Activated naive CD4-positive, alpha-beta T cell treated with anti-CD3 and anti-CD28 coated beads, Interleukin-2, amount 50 U/mL, for 16 hours (primary cell): ENCODE results near the gene FADS2.
A peak's percentile ranks its signal among the peaks of the same experiment; 100 is the strongest.

Experiments used
- DNase-seq: peaks from one replicate; pipeline ENCODE4 v3.0.0-alpha.2; 2020

FADS2 gene

GRCh38 chr11:61795876-61796526 lies 32.1 kb upstream of the FADS2 start:
- no peak for DNase-seq

GRCh38 chr11:61797263-61797944 lies 30.7 kb upstream of the FADS2 start:
- peak; percentile 67 for DNase-seq

- DNase-seq = no peak
Observed at GRCh38 chr11:61799665-61800284, 28.3 kb upstream of the FADS2 start.

- DNase-seq = no peak
Observed at GRCh38 chr11:61800331-61801281, 27.5 kb upstream of the FADS2 start.

- no peak for DNase-seq
Observed at GRCh38 chr11:61802605-61803004, 25.5 kb upstream of the FADS2 start.

- no peak for DNase-seq
Observed at GRCh38 chr11:61803889-61804647, 24.0 kb upstream of the FADS2 start.

GRCh38 chr11:61805146-61805545 lies 23.0 kb upstream of the FADS2 start:
- no peak for DNase-seq

- no peak for DNase-seq
Observed at GRCh38 chr11:61806785-61807184, 21.3 kb upstream of the FADS2 start.

- no peak for DNase-seq
Observed at GRCh38 chr11:61810671-61811175, 17.4 kb upstream of the FADS2 start.

GRCh38 chr11:61811831-61812230 lies 16.3 kb upstream of the FADS2 start:
- DNase-seq = no peak

- no peak for DNase-seq
Observed at GRCh38 chr11:61812736-61813411, 15.2 kb upstream of the FADS2 start.

- DNase-seq = no peak
Observed at GRCh38 chr11:61814247-61814957, 13.7 kb upstream of the FADS2 start.

GRCh38 chr11:61814958-61815789 lies 12.9 kb upstream of the FADS2 start:
- peak; percentile 25 for DNase-seq

- peak; percentile 67 for DNase-seq
Observed at GRCh38 chr11:61815790-61816735, 12.0 kb upstream of the FADS2 start.

GRCh38 chr11:61816736-61817455 lies 11.2 kb upstream of the FADS2 start, which contains the start of gene FADS1:
TSS of gene FADS1 (minus strand) at chr11:61817003. CDS start at chr11:61816929, 74 bp downstream.
- peak; percentile 76 for DNase-seq

GRCh38 chr11:61817471-61818202 lies 10.5 kb upstream of the FADS2 start:
- DNase-seq = no peak

- no peak for DNase-seq
Observed at GRCh38 chr11:61820174-61820573, 7.9 kb upstream of the FADS2 start.
